G401 (cell line): Measurements from ENCODE around the gene CELF2. TPM values are rescaled to one million over a fixed set of nuclear protein-coding genes. Genes with fewer than 3 reads are reported as not detected.
"Not testable (repeated sequence)": the region's sequence is repeated elsewhere in the genome, so short reads cannot be mapped to it uniquely, and the experiment has no call there.

ENCODE experiments used
- DNase-seq: peaks from one replicate; pipeline ENCODE4 v3.0.0-alpha.2; 2015; ENCODE audit warnings: low spot score
- in situ Hi-C: cut with HindIII; loops from 2 replicates; pipeline ENCODE4 v1.10.0; 2016; ENCODE audit warnings: low sequenced_read_pairs, mixed read lengths
- total RNA-seq: library from RNA; depleted of rRNA; stranded (reverse); fragments of >200 nt; shearing (Covaris generic); gene quantifications from 2 replicates; pipeline ENCODE4 v1.2.3, GENCODE V29; 2014

Gene CELF2
- total RNA-seq, 1 experiment from 2014 or later = 0.51 TPM

DNA sequence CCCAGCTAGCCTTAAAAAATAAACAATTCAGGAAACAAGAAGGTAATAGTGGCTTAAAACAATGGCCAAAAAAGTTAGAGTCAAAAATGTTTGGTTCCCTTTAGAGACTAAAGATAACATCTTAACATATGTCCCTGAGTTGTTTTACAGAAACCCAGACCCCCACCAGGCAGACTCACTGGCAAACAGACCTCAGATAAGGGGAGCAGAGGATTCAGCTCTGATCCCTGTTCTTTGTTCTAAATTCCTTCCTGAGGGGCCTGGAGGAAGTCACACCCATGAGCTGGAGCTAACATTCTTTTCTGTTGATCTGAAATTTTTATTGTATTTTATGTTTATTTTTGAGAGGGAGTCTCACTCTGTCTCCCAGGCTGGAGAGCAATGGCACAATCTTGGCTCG is 346.6 kb downstream of the CELF2 start:
- in situ Hi-C loops = no loop called here
- DNase-seq = no peak

DNA sequence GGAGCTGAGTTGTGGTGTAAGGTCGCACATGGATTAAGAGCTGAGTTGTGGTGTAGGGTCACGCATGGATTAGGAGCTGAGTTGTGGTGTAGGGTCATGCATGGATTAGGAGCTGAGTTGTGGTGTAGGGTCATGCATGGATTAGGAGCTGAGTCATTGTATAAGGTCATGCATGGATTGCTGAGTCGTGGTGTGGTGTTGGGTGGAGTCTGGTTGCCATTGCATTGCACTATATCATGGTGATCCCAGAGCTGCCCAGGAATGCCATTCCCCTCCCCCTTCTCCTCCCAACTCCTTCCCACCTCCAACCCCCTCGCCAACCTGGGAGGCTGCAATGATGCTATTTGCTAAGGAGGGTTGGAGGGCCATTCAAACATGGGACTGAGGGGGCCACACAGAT is 349.2 kb downstream of the CELF2 start:
- in situ Hi-C loops, DNase-seq: not testable (repeated sequence)

DNA sequence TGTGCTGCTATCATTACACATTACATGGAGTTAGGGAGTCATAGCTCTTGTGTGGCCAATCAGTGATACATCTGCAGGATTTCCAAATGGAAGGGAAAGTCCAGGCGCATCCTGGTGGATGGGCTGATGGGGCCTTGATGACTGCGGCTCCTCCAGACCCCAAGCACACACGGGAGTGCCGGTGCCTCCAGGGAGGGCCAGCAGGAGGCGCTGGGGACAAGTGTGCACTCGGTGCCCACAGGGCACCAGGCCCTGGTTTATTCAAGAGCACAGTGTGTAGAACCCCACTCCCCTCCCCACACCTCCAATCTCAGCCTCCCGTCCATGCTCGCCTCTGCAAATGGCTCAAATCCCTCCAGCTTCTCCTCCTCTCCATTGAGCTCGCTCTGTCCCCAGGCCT is 349.8 kb downstream of the CELF2 start:
- no peak for DNase-seq
- in situ Hi-C loops = no loop called here

DNA sequence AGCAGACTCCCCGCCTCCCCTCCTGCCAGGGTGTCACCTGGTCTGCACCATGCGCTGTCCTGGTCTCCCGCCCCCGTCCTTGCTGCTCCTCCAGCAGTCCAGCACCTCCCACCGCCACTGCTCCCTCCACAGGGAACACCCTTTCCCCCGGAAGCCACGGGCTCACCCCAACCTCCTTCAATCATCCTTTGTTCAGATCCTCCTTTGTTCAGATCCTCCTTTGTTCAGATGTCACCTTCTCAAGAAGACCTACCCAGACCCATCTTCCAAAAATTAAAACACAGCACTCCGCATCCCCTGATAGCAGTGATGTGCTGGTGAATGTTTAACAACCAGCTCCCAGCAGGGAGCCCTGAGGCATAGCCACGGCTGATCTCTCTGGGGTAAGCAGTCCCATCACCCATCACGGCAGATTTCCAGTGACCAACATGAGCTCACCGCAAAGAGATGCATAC is 356.1 kb downstream of the CELF2 start:
- in situ Hi-C loops = no loop called here
- no peak for DNase-seq

DNA sequence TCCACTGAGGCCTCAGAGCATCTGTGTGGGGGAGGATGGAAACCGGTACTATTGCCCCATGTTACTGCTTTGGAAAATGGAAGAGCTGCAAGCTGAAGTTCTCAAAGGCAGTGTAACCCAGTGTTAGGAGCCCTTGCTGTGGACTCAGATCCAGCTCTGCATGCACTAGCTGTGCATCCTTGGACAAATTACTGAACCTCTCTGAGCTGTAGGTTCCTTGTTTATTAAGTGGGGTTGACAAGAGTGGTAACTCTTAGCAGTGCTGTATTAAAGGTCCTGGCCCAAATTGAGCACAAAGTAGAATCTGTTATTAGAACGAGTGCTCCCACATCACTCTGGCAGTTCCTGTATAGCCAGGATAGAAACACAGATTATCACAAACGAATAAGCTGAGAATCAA is 359.6 kb downstream of the CELF2 start:
- DNase-seq = no peak
- in situ Hi-C loops = no loop called here

DNA sequence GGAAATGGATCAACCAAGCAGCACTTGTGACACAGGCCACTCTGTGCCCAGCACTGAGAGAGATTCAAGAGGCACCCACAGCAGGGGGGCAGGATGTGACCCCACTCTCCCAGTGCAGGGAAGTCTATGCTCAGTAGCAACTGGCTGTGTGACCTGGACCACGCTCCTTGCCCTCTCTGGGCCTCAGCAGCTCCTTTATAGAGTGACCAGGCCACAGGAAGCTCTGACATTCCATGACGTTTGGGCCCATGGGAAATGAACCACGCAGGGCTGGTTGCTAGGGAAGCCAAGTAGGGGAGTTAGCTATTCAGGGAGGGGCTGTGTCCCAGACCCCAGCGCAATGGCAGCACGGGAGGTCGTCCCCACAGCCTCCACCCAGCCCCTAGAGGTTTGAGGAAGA is 361.2 kb downstream of the CELF2 start:
- in situ Hi-C loops = no loop called here
- DNase-seq = no peak

DNA sequence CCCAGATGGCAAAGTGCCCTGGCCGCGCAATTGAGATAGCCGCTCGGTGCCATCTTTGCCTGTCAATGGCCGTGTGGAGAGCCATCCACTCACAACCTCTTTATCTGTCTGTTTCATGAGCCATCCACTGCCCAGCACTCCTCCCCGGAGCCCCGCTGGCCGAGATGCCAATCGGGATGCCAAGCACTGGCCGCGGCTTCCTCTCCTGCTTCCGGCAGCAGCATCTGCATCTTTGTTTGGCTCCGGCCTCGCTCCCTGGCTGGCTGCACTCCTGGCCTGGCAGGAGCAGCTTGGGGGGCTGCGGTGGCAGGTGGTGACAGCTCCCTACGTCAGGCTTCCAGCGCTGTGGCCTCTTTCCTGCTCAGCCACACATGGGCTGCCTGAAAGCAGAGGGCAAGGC is 362.1 kb downstream of the CELF2 start:
- peak; percentile 39 for DNase-seq
- in situ Hi-C loops = no loop called here

DNA sequence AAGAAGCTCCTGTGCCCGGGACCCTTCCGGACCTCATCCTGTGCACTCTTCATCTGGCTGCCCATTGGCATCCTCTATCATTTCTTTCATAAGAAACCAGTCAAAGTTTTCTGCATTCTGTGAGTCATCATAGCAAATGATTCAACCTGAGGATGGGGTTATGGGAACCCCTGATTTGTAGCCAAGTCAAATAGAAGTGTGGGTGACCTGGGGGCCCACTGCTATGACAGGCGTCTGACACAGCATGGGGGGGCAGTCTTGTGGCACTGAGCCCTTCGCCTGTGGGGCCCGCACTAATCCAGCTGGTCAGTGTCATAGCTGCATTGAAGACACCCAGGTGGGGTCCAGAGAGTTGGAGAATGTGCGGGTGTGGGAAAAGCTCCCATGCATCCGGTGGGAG is 363.4 kb downstream of the CELF2 start:
- in situ Hi-C loops = no loop called here
- no peak for DNase-seq

DNA sequence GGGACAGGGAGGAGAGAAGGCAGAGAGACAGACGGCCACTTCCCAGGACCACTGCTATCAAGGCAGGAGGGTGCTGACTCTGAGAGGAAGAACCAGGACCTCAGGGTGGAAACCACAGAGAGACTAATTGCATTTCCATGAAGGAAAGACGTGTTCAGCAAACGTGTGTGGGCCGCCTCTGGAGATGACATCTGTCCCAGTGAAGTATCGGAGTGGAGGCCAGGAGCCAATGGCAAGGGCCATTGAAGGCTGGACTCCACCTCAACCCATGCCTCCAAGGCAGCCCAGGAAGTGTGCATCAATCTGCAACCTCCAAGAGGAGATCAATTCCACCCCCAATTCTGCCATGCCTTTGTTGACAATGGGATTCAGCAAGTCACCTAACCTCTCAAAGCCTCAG is 363.8 kb downstream of the CELF2 start:
- no peak for DNase-seq
- in situ Hi-C loops = no loop called here

DNA sequence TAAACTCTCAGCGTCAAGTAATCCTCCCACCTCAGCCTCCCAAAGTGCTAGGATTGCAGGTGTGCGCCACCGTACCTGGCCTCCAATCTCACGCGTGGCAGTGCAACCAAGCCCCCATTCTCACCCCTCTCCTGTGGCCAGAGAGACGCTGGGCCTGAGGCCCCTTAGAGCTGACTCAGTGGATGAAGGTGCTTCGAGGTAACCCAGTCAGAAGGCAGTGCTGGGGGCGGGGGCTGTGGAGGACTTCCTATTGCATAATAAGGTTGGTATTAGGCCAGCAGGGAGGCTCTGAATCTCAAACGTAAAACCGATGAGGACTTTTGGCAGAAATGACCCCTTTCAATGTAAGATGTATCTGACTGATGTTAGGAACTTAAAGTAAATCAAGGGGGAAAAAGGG is 364.5 kb downstream of the CELF2 start:
- DNase-seq = no peak
- in situ Hi-C loops = no loop called here

DNA sequence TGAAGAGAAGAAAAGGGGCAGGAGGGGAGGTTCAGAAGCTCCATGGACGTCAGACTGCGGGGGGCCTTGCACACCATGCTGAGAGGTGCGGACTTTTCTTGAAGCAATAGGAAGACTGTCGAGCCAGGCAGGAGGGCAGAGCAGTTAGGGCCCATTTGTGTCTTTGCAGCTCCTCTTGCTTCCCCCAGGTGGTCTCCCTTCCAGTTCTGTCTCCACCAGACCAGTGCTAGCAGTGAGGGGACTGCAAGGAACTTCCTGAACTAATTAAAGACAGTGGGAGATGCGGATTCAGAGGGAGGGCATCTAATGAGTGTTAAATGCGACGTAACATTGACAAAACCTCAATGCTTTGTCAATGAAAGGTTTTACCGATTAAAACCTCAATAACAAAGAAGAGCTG is 368.4 kb downstream of the CELF2 start:
- no peak for DNase-seq

More for the DNA sequence above, 368.4 kb downstream of the CELF2 start:
- in situ Hi-C loops = no loop called here
